NCI-H1436 (cell line): ENCODE data around the gene ALPL.

Experiments
- DNase-seq: peaks from one replicate; lab custom pipeline; 2025; lab: John Stamatoyannopoulos, UW

The ALPL gene

GRCh38 chr1:21576031-21576797, 67.0 kb downstream of the ALPL start:
- DNase-seq, result no peak

GRCh38 chr1:21576798-21577187, 67.6 kb downstream of the ALPL start:
- DNase-seq, result no peak

DNA sequence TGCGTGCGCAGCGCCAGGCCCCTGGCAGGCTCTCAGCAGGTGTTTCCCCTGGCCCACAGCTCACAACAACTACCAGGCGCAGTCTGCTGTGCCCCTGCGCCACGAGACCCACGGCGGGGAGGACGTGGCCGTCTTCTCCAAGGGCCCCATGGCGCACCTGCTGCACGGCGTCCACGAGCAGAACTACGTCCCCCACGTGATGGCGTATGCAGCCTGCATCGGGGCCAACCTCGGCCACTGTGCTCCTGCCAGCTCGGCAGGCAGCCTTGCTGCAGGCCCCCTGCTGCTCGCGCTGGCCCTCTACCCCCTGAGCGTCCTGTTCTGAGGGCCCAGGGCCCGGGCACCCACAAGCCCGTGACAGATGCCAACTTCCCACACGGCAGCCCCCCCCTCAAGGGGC, 68.1 kb downstream of the ALPL start:
- no peak for DNase-seq

- DNase-seq, result no peak
Observed at GRCh38 chr1:21577933-21578332, 68.7 kb downstream of the ALPL start.

- DNase-seq, result no peak
Observed at GRCh38 chr1:21579791-21580190, 70.6 kb downstream of the ALPL start.

DNA sequence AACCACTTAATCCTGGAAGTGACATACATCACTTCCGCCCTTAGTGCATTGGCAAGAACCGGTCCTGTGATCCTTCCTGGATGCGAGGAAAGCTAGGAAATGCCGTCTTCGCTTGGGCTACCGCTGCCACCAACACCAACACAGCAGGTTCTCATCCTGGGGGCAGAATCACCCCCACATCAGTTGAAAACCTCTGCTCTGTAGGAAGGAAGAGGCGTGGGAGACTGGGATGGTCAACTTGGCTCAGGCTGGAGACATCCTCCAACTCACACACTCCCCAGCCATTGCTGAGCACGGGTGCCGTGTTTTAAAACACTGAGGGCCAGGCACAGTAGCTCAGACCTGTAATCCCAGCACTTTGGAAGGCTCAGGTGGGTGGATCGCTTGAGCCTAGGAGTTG, 74.9 kb downstream of the ALPL start:
- no peak for DNase-seq

- DNase-seq, result no peak
Observed at GRCh38 chr1:21585037-21585436, 75.8 kb downstream of the ALPL start.

- DNase-seq, result no peak
Observed at GRCh38 chr1:21586222-21586621, 77.0 kb downstream of the ALPL start.

DNA sequence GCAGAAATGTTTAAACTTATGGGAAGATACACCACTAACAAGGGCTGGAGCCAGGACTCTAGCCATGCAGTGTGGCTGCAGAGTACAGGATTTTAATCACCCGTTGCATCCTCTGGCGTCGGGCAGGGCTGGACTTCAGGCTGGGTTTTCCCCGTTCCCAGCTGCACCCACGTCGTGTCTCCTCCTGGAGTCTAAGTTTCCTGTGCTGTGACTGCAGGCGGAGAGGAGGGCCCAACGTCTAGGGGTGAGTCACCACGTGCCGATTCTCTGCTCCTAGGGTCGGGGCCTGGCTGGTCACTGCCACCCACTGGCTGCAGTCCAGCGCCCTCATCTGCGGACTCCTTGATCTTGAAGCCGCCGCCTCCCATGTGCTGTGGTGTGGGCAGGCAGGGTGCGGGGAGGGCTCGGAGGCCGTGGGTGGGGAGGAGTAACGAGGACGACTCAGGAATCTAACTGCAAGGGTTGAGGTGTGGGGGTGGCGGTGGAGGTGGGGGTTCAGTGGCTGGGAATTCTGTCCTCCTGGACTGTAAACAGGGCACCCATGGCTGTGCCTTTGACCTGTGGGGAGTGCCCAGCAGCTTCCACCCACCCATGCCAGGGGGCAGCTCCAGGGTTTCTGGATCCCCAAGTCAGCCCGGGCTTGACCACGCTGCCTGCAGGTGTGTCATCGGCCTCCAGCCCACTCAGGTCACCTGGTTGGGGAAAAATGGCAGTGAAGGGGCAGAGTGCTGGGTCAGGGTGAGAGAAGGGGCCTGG, 77.8 kb downstream of the ALPL start:
- no peak for DNase-seq

DNA sequence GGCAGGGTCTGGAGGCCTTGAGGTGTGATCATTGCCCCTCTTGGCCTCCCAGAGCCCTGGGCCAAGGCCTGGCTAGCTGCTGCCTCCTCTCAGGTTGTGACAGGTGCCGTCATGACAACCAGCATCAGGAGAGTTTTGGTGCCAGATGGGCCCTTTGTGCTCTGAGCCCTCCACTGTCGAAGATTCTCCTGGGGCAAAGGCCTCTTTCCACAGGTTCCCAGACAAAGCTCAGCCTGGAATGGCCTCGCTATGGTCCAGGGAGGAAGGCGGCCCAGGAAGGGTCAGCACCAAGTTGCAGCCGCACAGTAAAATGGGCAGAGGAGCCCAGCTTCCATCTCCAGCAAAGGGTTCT, 78.4 kb downstream of the ALPL start:
- DNase-seq, result no peak

GRCh38 chr1:21589618-21590017, 80.4 kb downstream of the ALPL start:
- no peak for DNase-seq

- peak; percentile 76 for DNase-seq
Observed at GRCh38 chr1:21590126-21590880, 81.1 kb downstream of the ALPL start.

GRCh38 chr1:21590934-21591333, 81.7 kb downstream of the ALPL start:
- no peak for DNase-seq

GRCh38 chr1:21592086-21592865, 83.1 kb downstream of the ALPL start:
- DNase-seq, result no peak

DNA sequence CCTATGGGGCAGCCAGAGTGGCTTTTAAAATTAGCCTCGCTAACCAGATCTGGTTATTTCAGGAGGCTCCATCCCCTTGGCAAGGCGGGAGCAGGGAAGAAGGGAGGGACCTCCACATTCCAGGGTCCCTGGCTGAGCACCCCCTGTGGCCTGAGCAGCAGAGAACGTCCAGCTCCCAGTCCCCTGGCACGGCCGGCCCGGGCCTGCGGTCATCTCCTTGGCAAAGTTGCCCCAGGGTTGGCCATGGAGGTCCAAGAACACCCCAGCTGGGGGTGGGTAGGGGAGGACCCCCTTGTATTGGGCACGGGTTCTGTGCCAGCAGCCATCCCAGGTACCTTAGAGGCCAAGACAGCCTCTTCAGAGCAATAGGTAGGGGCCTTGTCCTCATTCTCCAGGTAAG, 84.0 kb downstream of the ALPL start:
- no peak for DNase-seq

DNA sequence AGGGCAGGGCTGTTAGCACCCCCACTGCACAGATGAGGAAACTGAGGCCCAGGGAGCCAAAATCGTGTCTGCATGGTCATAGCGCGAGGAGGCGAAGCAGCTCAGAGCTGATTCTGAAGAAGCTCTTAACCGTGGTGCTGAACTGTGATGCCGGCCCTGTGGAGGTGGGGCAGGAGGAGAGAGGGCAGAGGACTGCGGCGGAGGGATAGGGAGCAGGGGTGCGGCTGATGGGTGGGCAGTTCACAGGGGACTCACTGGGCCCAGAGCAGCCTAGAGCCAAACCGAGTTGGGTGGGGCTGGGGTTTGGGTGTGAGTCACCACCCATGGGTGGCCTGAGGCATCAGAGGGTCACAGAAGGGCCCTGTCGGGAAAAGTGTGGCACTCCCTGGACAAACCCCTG, 85.3 kb downstream of the ALPL start:
- DNase-seq, result no peak

- DNase-seq, result peak; percentile 26
Observed at GRCh38 chr1:21594935-21595897, 86.0 kb downstream of the ALPL start.

GRCh38 chr1:21596174-21596573, 87.0 kb downstream of the ALPL start:
- DNase-seq, result no peak

GRCh38 chr1:21596628-21597027, 87.4 kb downstream of the ALPL start:
- no peak for DNase-seq

DNA sequence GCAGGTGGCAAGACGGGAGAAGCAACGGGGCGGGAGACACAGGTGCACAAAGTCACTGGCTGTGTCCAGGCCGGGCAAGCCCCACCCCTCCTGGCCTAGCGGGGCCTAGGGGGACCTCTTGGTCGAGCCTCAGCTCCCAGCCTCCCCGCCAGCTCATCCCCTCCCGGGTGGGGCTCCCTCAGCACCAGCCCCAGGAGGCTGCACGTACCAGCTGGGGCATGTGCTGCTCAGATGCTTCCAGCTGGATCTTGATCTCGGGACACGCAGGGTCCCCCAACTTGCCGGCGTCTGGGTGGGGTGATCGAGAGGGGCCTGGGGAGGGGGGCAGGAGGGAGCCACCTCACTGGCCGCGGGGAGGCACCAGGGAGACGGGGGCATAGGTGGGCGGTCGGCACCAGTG, 88.5 kb downstream of the ALPL start:
- DNase-seq, result no peak

DNA sequence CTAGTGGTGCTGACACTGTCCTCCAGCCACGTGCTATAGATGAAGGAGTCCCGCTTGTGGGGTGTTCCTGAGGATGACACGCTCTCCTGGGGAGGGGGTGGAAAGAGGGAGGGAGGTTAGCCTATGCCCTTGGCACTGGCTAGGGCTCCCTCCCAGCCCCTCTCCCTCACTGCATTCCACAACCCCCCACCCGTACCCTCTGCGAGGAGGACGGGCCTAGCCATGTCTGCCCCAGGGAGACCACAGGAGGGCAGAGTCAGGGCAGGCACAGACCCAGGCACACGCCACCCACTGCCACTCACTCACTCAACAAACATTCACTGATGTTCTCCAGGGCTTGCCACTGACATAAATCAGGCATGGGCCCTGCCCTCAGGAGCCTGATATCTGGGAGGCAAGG, 89.2 kb downstream of the ALPL start:
- no peak for DNase-seq
